CD4-positive, CD25-positive, alpha-beta regulatory T cell (primary cell): ENCODE results near the gene HS3ST5. TPM values are rescaled to one million over a fixed set of nuclear protein-coding genes. Genes with fewer than 3 reads are reported as not detected.

Experiments used
- ATAC-seq, 2 donors: fragments of 150-1000 bp; cut with Tn5 transposase; one replicate each; pipeline ENCODE4 v1.10.0; 2021; ENCODE audit warnings: low read depth in 2 of 2, moderate number of reproducible peaks in 2 of 2, moderate library complexity in 1 of 2
- DNase-seq, 3 donors: peaks; one replicate each; pipeline versions ENCODE4 v3.0.0 to v3.0.0-alpha.2; 2012 to 2022; ENCODE audit warnings: mixed read lengths in 1 of 3
- H3K27ac ChIP-seq: one replicate; pipeline ENCODE4 v1.7.0; 2013; ENCODE audit warnings: mild to moderate bottlenecking, low read length; ENCODE audit not compliant: insufficient read depth, poor library complexity, severe bottlenecking
- H3K27me3 ChIP-seq: one replicate; pipeline ENCODE4 v1.7.0; 2013; ENCODE audit warnings: low read length; ENCODE audit not compliant: control insufficient read depth, insufficient read depth
- H3K36me3 ChIP-seq: one replicate; pipeline ENCODE4 v1.7.0; 2013; ENCODE audit warnings: mild to moderate bottlenecking, low read length, moderate library complexity; ENCODE audit not compliant: control insufficient read depth, insufficient read depth
- H3K4me1 ChIP-seq: 2 replicates; pipeline ENCODE4 v1.7.0; 2013; ENCODE audit warnings: mild to moderate bottlenecking, low read length; ENCODE audit not compliant: insufficient read depth, control insufficient read depth, poor library complexity, severe bottlenecking
- H3K4me3 ChIP-seq: one replicate; pipeline ENCODE4 v1.7.0; 2013; ENCODE audit warnings: low read depth, mild to moderate bottlenecking, low read length, moderate library complexity
- H3K9me3 ChIP-seq, 2 experiments: 1 replicate in 1 of 2; 2 replicates in 1 of 2; pipeline ENCODE4 v1.7.0; 2013; ENCODE audit warnings: low read length in 2 of 2, mild to moderate bottlenecking in 1 of 2, moderate library complexity in 1 of 2; ENCODE audit not compliant: control insufficient read depth in 2 of 2
- H3K27ac Mint-ChIP-seq, 3 donors: one replicate each; pipeline ENCODE4 v1.8.0; 2020 to 2022; ENCODE audit warnings: mild to moderate bottlenecking in 3 of 3, mixed read lengths in 3 of 3, moderate library complexity in 2 of 3
- H3K27me3 Mint-ChIP-seq: one replicate; pipeline ENCODE4 v1.8.0; 2022; ENCODE audit warnings: mild to moderate bottlenecking, mixed read lengths
- H3K36me3 Mint-ChIP-seq: one replicate; pipeline ENCODE4 v1.8.0; 2020; ENCODE audit warnings: mixed read lengths
- H3K4me1 Mint-ChIP-seq, 4 donors: one replicate each; pipeline ENCODE4 v1.8.0; 2020 to 2022; ENCODE audit warnings: mixed read lengths in 4 of 4, mild to moderate bottlenecking in 1 of 4
- H3K4me3 Mint-ChIP-seq, 4 donors: one replicate each; pipeline ENCODE4 v1.8.0; 2020 to 2022; ENCODE audit warnings: mild to moderate bottlenecking in 4 of 4, mixed read lengths in 4 of 4, moderate library complexity in 3 of 4
- H3K9me3 Mint-ChIP-seq, 7 donors: one replicate each; pipeline ENCODE4 v1.8.0; 2020 to 2022; ENCODE audit warnings: mixed read lengths in 7 of 7, mild to moderate bottlenecking in 3 of 7, moderate library complexity in 2 of 7
- polyA plus RNA-seq, 4 donors: library from polyadenylated mRNA; unstranded; fragments of 300-500 nt; fragmentation: Illumina TruSeq; gene quantifications; one replicate each; pipeline ENCODE4 v1.2.3, GENCODE V29; 2021
- total RNA-seq: library from RNA; stranded (reverse); gene quantifications from one replicate; pipeline ENCODE4 v1.2.3, GENCODE V29; 2022

The HS3ST5 gene
- total and polyA plus RNA-seq, 5 donors from 2014 or later: not detected

DNA sequence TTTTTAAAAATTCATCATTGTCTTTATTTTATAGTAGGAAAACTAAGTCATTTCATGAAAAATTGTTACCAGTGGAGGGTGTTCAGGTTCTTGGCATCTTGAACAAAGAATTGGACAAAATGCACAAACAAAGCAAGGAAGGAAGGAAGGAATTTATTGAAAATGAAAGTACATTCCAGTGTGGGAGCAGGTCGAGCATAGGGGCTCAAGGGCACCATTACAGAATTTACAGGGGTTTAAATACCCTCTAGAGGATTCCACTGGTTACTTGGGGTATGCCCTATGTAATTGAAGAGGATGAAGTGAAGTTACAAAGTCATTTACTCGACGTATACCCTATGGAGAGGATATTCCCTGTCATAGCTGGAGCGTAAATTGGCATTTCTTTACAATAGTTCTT, 334.5 kb downstream of the HS3ST5 start:
- Mint-ChIP-seq H3K36me3 (no peaks in the 10 kb centered on the region), H3K27ac (no peak overlapping the region), H3K4me1 (peaks cover 0 to 16% (median 11%) of the 10 kb centered on the region in 4 donors), H3K9me3 (peaks cover 0 to 3% (median 0%) of the 10 kb centered on the region in 7 donors), H3K4me3 (no peak overlapping the region), H3K27me3 (peaks cover 23% of the 10 kb centered on the region)
- no peak for ATAC-seq
- H3K4me3 ChIP-seq: no peak overlapping the region
- peaks cover 9% of the 10 kb centered on the region for H3K27me3 ChIP-seq
- no peaks in the 10 kb centered on the region for H3K4me1 ChIP-seq
- no peaks in the 10 kb centered on the region for H3K36me3 ChIP-seq
- no peak for DNase-seq
- H3K27ac ChIP-seq: no peak overlapping the region
- H3K9me3 ChIP-seq: no peaks in the 10 kb centered on the region

DNA sequence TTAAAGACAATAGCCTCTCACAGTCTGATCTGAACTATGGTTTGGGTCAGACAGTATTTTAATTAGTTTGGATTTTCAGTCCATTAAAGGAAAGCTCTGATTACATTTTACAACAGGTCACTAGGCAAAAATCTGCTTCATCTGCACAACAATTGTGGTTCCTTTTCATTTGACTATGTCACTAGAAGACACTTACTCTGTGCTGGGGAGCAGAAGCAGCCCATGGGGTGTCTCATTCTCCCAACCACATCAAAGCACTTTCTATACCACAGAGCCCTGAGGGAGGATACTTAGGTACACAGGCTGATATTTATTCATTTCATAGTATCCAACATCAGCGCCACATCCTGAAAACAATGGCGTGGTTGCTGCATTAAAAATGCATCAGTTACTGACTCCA, 335.3 kb downstream of the HS3ST5 start:
- H3K27ac ChIP-seq: no peak overlapping the region
- H3K4me3 ChIP-seq: no peak overlapping the region
- peaks cover 9% of the 10 kb centered on the region for H3K27me3 ChIP-seq
- DNase-seq (peak in 2 of 3 donors; percentile 6 to 73), ATAC-seq (peak; percentile 60 to 67)
- Mint-ChIP-seq H3K27me3 (peaks cover 27% of the 10 kb centered on the region), H3K4me3 (no peak overlapping the region), H3K4me1 (peaks cover 0 to 16% (median 11%) of the 10 kb centered on the region in 4 donors), H3K36me3 (no peaks in the 10 kb centered on the region), H3K27ac (peak overlapping the region in 1 of 3 donors; percentile 47), H3K9me3 (peaks cover 0 to 3% (median 0%) of the 10 kb centered on the region in 7 donors)
- no peaks in the 10 kb centered on the region for H3K9me3 ChIP-seq
- no peaks in the 10 kb centered on the region for H3K4me1 ChIP-seq
- H3K36me3 ChIP-seq: no peaks in the 10 kb centered on the region
